ENCODE data around the gene TMEM179B.
"Not testable (repeated sequence)": the region's sequence is repeated elsewhere in the genome, so short reads cannot be mapped to it uniquely, and the experiment has no call there.

TMEM179B gene

GRCh38 chr11:62789576-62789975 lies 2.4 kb downstream of the TMEM179B start:
- DNase-seq (ENCODE audit: low read depth) = no peak

GRCh38 chr11:62791501-62792201 lies 4.4 kb downstream of the TMEM179B start, which contains the start of gene TMEM223:
TSS of gene TMEM223 (minus strand) at chr11:62792006. CDS start at chr11:62791994, 12 bp downstream.
- peak; percentile 90 for DNase-seq (ENCODE audit: low read depth)

- no peak for DNase-seq (ENCODE audit: low read depth)
These were observed 5.0 kb downstream of the TMEM179B start for GRCh38 chr11:62792202-62792575.

GRCh38 chr11:62794201-62794775 lies 7.1 kb downstream of the TMEM179B start:
- no peak for DNase-seq (ENCODE audit: low read depth)

- DNase-seq (ENCODE audit: low read depth) = no peak
These were observed 9.1 kb downstream of the TMEM179B start for GRCh38 chr11:62796281-62796680.

- no peak for DNase-seq (ENCODE audit: low read depth)
These were observed 12.3 kb downstream of the TMEM179B start for GRCh38 chr11:62799486-62799885.

GRCh38 chr11:62801071-62801470 lies 13.9 kb downstream of the TMEM179B start:
- DNase-seq (ENCODE audit: low read depth) = no peak

GRCh38 chr11:62804310-62805075 lies 17.3 kb downstream of the TMEM179B start:
- no peak for DNase-seq (ENCODE audit: low read depth)

GRCh38 chr11:62805076-62805892 lies 18.1 kb downstream of the TMEM179B start, which contains the start of gene NXF1:
TSS of gene NXF1 (minus strand) at chr11:62805440. CDS start at chr11:62805356, 84 bp downstream.
- peak; percentile 91 for DNase-seq (ENCODE audit: low read depth)

GRCh38 chr11:62805961-62806441 lies 18.8 kb downstream of the TMEM179B start:
- no peak for DNase-seq (ENCODE audit: low read depth)

- DNase-seq (ENCODE audit: low read depth) = no peak
These were observed 19.5 kb downstream of the TMEM179B start for GRCh38 chr11:62806611-62807121.

GRCh38 chr11:62810748-62811147 lies 23.5 kb downstream of the TMEM179B start:
- no peak for DNase-seq (ENCODE audit: low read depth)

GRCh38 chr11:62811659-62812058 lies 24.5 kb downstream of the TMEM179B start:
- no peak for DNase-seq (ENCODE audit: low read depth)

- no peak for DNase-seq (ENCODE audit: low read depth)
These were observed 29.4 kb downstream of the TMEM179B start for GRCh38 chr11:62816557-62816956.

- DNase-seq (ENCODE audit: low read depth) = no peak
These were observed 29.9 kb downstream of the TMEM179B start for GRCh38 chr11:62817129-62817528.

GRCh38 chr11:62823677-62824076 lies 36.5 kb downstream of the TMEM179B start:
- no peak for DNase-seq (ENCODE audit: low read depth)

GRCh38 chr11:62828130-62828529 lies 40.9 kb downstream of the TMEM179B start:
- DNase-seq (ENCODE audit: low read depth) = not testable (repeated sequence)

- DNase-seq (ENCODE audit: low read depth) = no peak
These were observed 43.8 kb downstream of the TMEM179B start for GRCh38 chr11:62830904-62831519.

- peak; percentile 99 for DNase-seq (ENCODE audit: low read depth)
These were observed 44.5 kb downstream of the TMEM179B start, which contains the start of gene STX5 for GRCh38 chr11:62831520-62832335. TSS of gene STX5 (minus strand) at chr11:62832051. CDS start at chr11:62831243, 808 bp downstream.
